Uterus (tissue), 2 donors: ENCODE data around the gene NPAS2.

Experiments used
- CTCF ChIP-seq, 4 experiments: fragments of 200-600 bp in 2 of 4; fragments of 450-650 bp in 2 of 4; sonication (generic) in 2 of 4; IDR thresholded peaks; one replicate each; pipeline ENCODE4 v1.5.1; 2016 to 2019; ENCODE audit warnings: antibody characterized with exemption in 4 of 4, mild to moderate bottlenecking in 2 of 4, moderate library complexity in 1 of 4
- POLR2A ChIP-seq, 2 donors: fragments of 450-650 bp; IDR thresholded peaks; one replicate each; pipeline ENCODE4 v1.6.1; 2016; ENCODE audit warnings: antibody characterized with exemption in 2 of 2, mild to moderate bottlenecking in 1 of 2, moderate library complexity in 1 of 2

DNA sequence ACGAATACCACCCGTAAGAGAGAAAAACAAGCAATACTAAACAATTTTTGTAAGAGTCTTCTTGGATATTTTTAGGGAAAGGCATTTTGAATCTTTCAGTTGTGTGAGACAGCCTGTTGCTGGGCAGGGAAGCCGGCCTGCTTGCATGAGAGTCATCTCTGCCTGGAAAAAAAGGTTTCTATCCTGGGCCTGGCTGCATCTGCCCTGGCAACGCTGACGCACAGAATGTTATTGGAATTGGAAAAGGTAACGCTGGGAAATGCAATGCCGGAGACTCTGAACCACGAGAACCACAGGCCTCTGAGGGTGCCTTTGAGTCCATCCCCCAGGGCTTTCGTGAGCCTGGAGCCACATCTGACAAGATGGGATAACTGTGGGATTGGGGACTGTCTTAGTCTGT, 17.9 kb upstream of the NPAS2 start:
- TF ChIP-seq POLR2A (IDR thresholded peaks at IDR 0.05) (no peak), CTCF (IDR thresholded peaks at IDR 0.05) (no peak)
